PC-3 (cell line): ENCODE data around the gene FARP1. TPM values are rescaled to one million over a fixed set of nuclear protein-coding genes. Genes with fewer than 3 reads are reported as not detected.

Experiments used
- ATAC-seq: fragments of 200-7000 bp; cut with Tn5 transposase; 2 replicates; pipeline ENCODE4 v1.9.1; 2020; ENCODE audit warnings: mild to moderate bottlenecking, moderate library complexity
- BruUV-seq: library from RNA; stranded (reverse); fragments of 400-500 nt; replicated peaks from 2 replicates; lab custom pipeline; 2021; lab: Mats Ljungman, UMichigan
- CTCF ChIA-PET: fragments of 300-600 bp; sonication (Branson Sonifier 250); formaldehyde crosslinking; loops from one replicate; lab custom pipeline; 2022; ENCODE audit warnings: antibody characterized with exemption; lab: Charles Lee
- POLR2A ChIA-PET: fragments of 300-600 bp; sonication (Branson Sonifier 250); formaldehyde crosslinking; loops from one replicate; lab custom pipeline; 2022; ENCODE audit warnings: antibody characterized with exemption; ENCODE audit not compliant: unreplicated experiment; lab: Charles Lee
- DNase-seq: peaks from one replicate; pipeline ENCODE4 v3.0.0-alpha.2; 2015
- H2AFZ ChIP-seq: fragments of 300-600 bp; sonication (generic); 2 replicates; pipeline ENCODE4 v1.6.0; 2016; ENCODE audit warnings: antibody characterized with exemption, low read length
- H3F3A ChIP-seq: fragments of 300-600 bp; sonication (generic); one replicate; pipeline ENCODE4 v1.6.0; 2017; ENCODE audit warnings: antibody characterized with exemption, low read length, control low read depth, mild to moderate bottlenecking; ENCODE audit not compliant: unreplicated experiment
- H3K27ac ChIP-seq: fragments of 300-600 bp; sonication (generic); 2 replicates; pipeline ENCODE4 v1.5.1; 2016; ENCODE audit warnings: mild to moderate bottlenecking, low read length
- H3K27me3 ChIP-seq: fragments of 300-600 bp; sonication (generic); 2 replicates; pipeline ENCODE4 v1.6.1; 2016; ENCODE audit warnings: low read length, mixed read lengths
- H3K36me3 ChIP-seq: fragments of 300-600 bp; sonication (generic); 2 replicates; pipeline ENCODE4 v1.6.1; 2016; ENCODE audit warnings: low read depth, mixed run types, low read length, mixed read lengths
- H3K4me1 ChIP-seq: fragments of 300-600 bp; sonication (generic); 2 replicates; pipeline ENCODE4 v1.5.1; 2016; ENCODE audit warnings: low read length; ENCODE audit not compliant: insufficient read depth
- H3K4me2 ChIP-seq: fragments of 300-600 bp; sonication (generic); 2 replicates; pipeline ENCODE4 v1.6.0; 2016; ENCODE audit warnings: low read length
- H3K4me3 ChIP-seq: fragments of 300-600 bp; sonication (generic); 2 replicates; pipeline ENCODE4 v1.5.1; 2016; ENCODE audit warnings: mild to moderate bottlenecking, low read length, mixed read lengths
- H3K79me2 ChIP-seq: fragments of 300-600 bp; sonication (generic); 2 replicates; pipeline ENCODE4 v1.6.1; 2017; ENCODE audit warnings: low read length, mixed read lengths
- H3K9ac ChIP-seq: fragments of 300-600 bp; sonication (generic); 2 replicates; pipeline ENCODE4 v1.6.0; 2016; ENCODE audit warnings: mild to moderate bottlenecking, low read length
- H3K9me2 ChIP-seq: fragments of 300-600 bp; sonication (generic); replicated peaks from 2 replicates; pipeline ENCODE4 v1.6.1; 2016; ENCODE audit warnings: mixed run types, low read length, mixed read lengths
- H3K9me3 ChIP-seq: fragments of 300-600 bp; sonication (generic); 2 replicates; pipeline ENCODE4 v1.6.1; 2016; ENCODE audit warnings: low read length, mixed read lengths
- H4K20me1 ChIP-seq: fragments of 300-600 bp; sonication (generic); 2 replicates; pipeline ENCODE4 v1.6.1; 2016; ENCODE audit warnings: low read length, mixed read lengths
- CTCF ChIP-seq: fragments of 300-600 bp; sonication (generic); conservative IDR thresholded peaks from 2 replicates; pipeline ENCODE4 v1.5.1; 2017; ENCODE audit warnings: antibody characterized with exemption, low read depth, mild to moderate bottlenecking, low read length
- EZH2 ChIP-seq: fragments of 300-600 bp; sonication (generic); IDR thresholded peaks from one replicate; pipeline ENCODE4 v1.6.1; 2017; ENCODE audit warnings: antibody characterized with exemption, mild to moderate bottlenecking, low read length; ENCODE audit not compliant: unreplicated experiment
- EZH2phosphoT487 ChIP-seq: fragments of 300-600 bp; sonication (generic); IDR thresholded peaks from 2 replicates; pipeline ENCODE4 v1.6.1; 2018; ENCODE audit warnings: mild to moderate bottlenecking, antibody characterized with exemption, low read length, borderline replicate concordance
- intact Hi-C: fragments of 100-400 bp; cut with micrococcal nuclease; formaldehyde crosslinking; loops from 2 replicates; pipeline ENCODE4 v1.9.0; 2023
- total RNA-seq: library from RNA; depleted of rRNA; stranded (reverse); fragments of >200 nt; gene quantifications from 2 replicates; pipeline ENCODE4 v1.2.3, GENCODE V29; 2014

FARP1 gene
- total RNA-seq, 1 experiment from 2014 or later: 18.2 TPM

GRCh38 chr13:98173431-98174152 is 30.7 kb downstream of the FARP1 start:
- Histone ChIP-seq H3K4me2 (peak overlapping the region; percentile 56; the same call in 1 of the 2 replicates), H3K4me3 (no peak overlapping the region), H3K4me1 (peaks cover 21% of the 10 kb centered on the region), H3K79me2 (peaks cover 38% of the 10 kb centered on the region), H3K36me3 (no peaks in the 10 kb centered on the region), H2AFZ (no peak overlapping the region), H3K27ac (no peak overlapping the region), H3K9ac (no peak overlapping the region), H3K27me3 (no peaks in the 10 kb centered on the region), H4K20me1 (no peaks in the 10 kb centered on the region), H3K9me3 (no peaks in the 10 kb centered on the region), H3F3A (no peaks in the 10 kb centered on the region), H3K9me2 (no peaks in the 10 kb centered on the region)
- TF ChIP-seq EZH2: no peak
- TF ChIP-seq EZH2phosphoT487: no peak
- no peak for TF ChIP-seq CTCF
- ChIA-PET POLR2A (interaction anchor here (0.6 kb wide), 1 partner anchor 1152 kb away, joined by 4 read pairs; no protein-coding TSS in a partner anchor), CTCF (no interaction called here)
- ATAC-seq (peak; percentile 30), DNase-seq (peak; percentile 18)
- intact Hi-C loops: no loop called here
- BruUV-seq: no TSS peak

GRCh38 chr13:98174307-98174706 is 31.4 kb downstream of the FARP1 start:
- peaks cover 38% of the 10 kb centered on the region for H3K79me2 ChIP-seq
- H3K4me2 ChIP-seq: no peak overlapping the region
- intact Hi-C loops: no loop called here

More at GRCh38 chr13:98174307-98174706, 31.4 kb downstream of the FARP1 start:
- DNase-seq: no peak
- CTCF ChIA-PET: no interaction called here
- BruUV-seq: no TSS peak
- no peak overlapping the region for H3K27ac ChIP-seq
- H3K9me2 ChIP-seq: no peaks in the 10 kb centered on the region
- ATAC-seq: no peak
- H3K4me3 ChIP-seq: no peak overlapping the region
- H3F3A ChIP-seq: no peaks in the 10 kb centered on the region
- H3K9ac ChIP-seq: no peak overlapping the region
- H3K4me1 ChIP-seq: peaks cover 21% of the 10 kb centered on the region
- TF ChIP-seq EZH2: no peak
- no peak for TF ChIP-seq CTCF
- TF ChIP-seq EZH2phosphoT487: no peak
- no peaks in the 10 kb centered on the region for H3K9me3 ChIP-seq
- H4K20me1 ChIP-seq: no peaks in the 10 kb centered on the region
- POLR2A ChIA-PET: no interaction called here
- no peak overlapping the region for H2AFZ ChIP-seq
- H3K27me3 ChIP-seq: no peaks in the 10 kb centered on the region
- H3K36me3 ChIP-seq: no peaks in the 10 kb centered on the region
